ACC112 (cell line): ENCODE data around the gene LCN2.

Source experiments
- H2AFZ ChIP-seq: fragments of 200-600 bp; sonication (generic); one replicate; pipeline ENCODE4 v1.6.0; 2017; ENCODE audit warnings: antibody characterized with exemption, low read length; ENCODE audit not compliant: unreplicated experiment
- H3K27ac ChIP-seq: fragments of 200-600 bp; sonication (generic); 2 replicates; pipeline ENCODE4 v1.5.1; 2014; ENCODE audit warnings: low read depth, mild to moderate bottlenecking, antibody characterized with exemption, low read length, moderate library complexity
- H3K27me3 ChIP-seq: fragments of 200-600 bp; sonication (generic); 2 replicates; pipeline ENCODE4 v1.6.1; 2014; ENCODE audit warnings: mild to moderate bottlenecking, antibody characterized with exemption, low read length, moderate library complexity, mixed read lengths; ENCODE audit not compliant: insufficient read depth
- H3K36me3 ChIP-seq: fragments of 200-600 bp; sonication (generic); 2 replicates; pipeline ENCODE4 v1.6.1; 2016; ENCODE audit warnings: mild to moderate bottlenecking, antibody characterized with exemption, low read length, moderate library complexity, mixed read lengths; ENCODE audit not compliant: insufficient read depth
- H3K4me1 ChIP-seq: fragments of 200-600 bp; sonication (generic); one replicate; pipeline ENCODE4 v1.6.1; 2016; ENCODE audit warnings: low read length, mixed read lengths; ENCODE audit not compliant: insufficient read depth, unreplicated experiment, control insufficient read depth
- H3K4me3 ChIP-seq: fragments of 200-600 bp; sonication (generic); 2 replicates; pipeline ENCODE4 v1.5.1; 2014; ENCODE audit warnings: mild to moderate bottlenecking, low read depth, low read length
- H3K79me2 ChIP-seq: fragments of 200-600 bp; sonication (generic); one replicate; pipeline ENCODE4 v1.6.0; 2016; ENCODE audit warnings: low read length; ENCODE audit not compliant: control insufficient read depth, unreplicated experiment, insufficient read depth

Gene LCN2

GRCh38 chr9:128121924-128122808 is 27.1 kb upstream of the LCN2 start:
- H3K79me2 ChIP-seq: peaks cover 16% of the 10 kb centered on the region
- peaks cover 11% of the 10 kb centered on the region for H3K4me1 ChIP-seq
- no peaks in the 10 kb centered on the region for H3K36me3 ChIP-seq
- no peak overlapping the region for H2AFZ ChIP-seq
- no peaks in the 10 kb centered on the region for H3K27me3 ChIP-seq
- no peak overlapping the region for H3K27ac ChIP-seq
- H3K4me3 ChIP-seq: no peak overlapping the region

GRCh38 chr9:128122809-128123175 is 26.5 kb upstream of the LCN2 start:
- peaks cover 19% of the 10 kb centered on the region for H3K79me2 ChIP-seq
- no peaks in the 10 kb centered on the region for H3K36me3 ChIP-seq
- H3K27me3 ChIP-seq: no peaks in the 10 kb centered on the region
- peaks cover 11% of the 10 kb centered on the region for H3K4me1 ChIP-seq
- H2AFZ ChIP-seq: no peak overlapping the region
- H3K4me3 ChIP-seq: no peak overlapping the region
- H3K27ac ChIP-seq: no peak overlapping the region

GRCh38 chr9:128123451-128124080 is 25.7 kb upstream of the LCN2 start:
- H3K4me1 ChIP-seq: peaks cover 11% of the 10 kb centered on the region
- H3K4me3 ChIP-seq: no peak overlapping the region
- H3K36me3 ChIP-seq: no peaks in the 10 kb centered on the region
- no peaks in the 10 kb centered on the region for H3K27me3 ChIP-seq
- peaks cover 19% of the 10 kb centered on the region for H3K79me2 ChIP-seq
- H2AFZ ChIP-seq: no peak overlapping the region
- H3K27ac ChIP-seq: no peak overlapping the region

DNA sequence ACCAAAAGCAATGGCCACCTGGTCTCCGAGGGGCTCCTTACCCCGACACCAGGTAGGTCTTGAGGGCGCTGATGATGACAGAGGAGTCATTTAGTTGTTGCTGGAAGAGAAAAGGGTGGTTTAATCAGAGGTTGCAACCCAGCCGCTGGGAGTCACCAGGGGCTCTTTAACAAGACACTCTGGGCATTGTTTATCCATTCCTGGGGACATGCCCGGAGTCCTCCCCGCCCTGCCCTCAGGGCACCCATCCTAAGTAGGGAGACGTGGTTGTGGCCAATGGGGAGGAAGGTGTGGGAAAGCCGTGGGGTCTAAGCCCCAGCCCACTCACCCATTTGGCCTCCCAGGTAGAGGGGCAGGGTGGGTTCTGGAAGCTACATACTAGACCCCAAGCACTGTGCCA is 24.8 kb upstream of the LCN2 start:
- H3K4me3 ChIP-seq: no peak overlapping the region
- H3K27me3 ChIP-seq: no peaks in the 10 kb centered on the region
- H3K4me1 ChIP-seq: peaks cover 17% of the 10 kb centered on the region
- H3K36me3 ChIP-seq: no peaks in the 10 kb centered on the region
- H2AFZ ChIP-seq: no peak overlapping the region
- H3K79me2 ChIP-seq: peaks cover 19% of the 10 kb centered on the region
- H3K27ac ChIP-seq: no peak overlapping the region

GRCh38 chr9:128124873-128125579 is 24.2 kb upstream of the LCN2 start:
- peaks cover 17% of the 10 kb centered on the region for H3K4me1 ChIP-seq
- no peak overlapping the region for H3K27ac ChIP-seq
- no peaks in the 10 kb centered on the region for H3K27me3 ChIP-seq
- no peaks in the 10 kb centered on the region for H3K36me3 ChIP-seq
- peaks cover 19% of the 10 kb centered on the region for H3K79me2 ChIP-seq
- no peak overlapping the region for H2AFZ ChIP-seq
- H3K4me3 ChIP-seq: no peak overlapping the region; the same call in 1 of the 2 replicates

DNA sequence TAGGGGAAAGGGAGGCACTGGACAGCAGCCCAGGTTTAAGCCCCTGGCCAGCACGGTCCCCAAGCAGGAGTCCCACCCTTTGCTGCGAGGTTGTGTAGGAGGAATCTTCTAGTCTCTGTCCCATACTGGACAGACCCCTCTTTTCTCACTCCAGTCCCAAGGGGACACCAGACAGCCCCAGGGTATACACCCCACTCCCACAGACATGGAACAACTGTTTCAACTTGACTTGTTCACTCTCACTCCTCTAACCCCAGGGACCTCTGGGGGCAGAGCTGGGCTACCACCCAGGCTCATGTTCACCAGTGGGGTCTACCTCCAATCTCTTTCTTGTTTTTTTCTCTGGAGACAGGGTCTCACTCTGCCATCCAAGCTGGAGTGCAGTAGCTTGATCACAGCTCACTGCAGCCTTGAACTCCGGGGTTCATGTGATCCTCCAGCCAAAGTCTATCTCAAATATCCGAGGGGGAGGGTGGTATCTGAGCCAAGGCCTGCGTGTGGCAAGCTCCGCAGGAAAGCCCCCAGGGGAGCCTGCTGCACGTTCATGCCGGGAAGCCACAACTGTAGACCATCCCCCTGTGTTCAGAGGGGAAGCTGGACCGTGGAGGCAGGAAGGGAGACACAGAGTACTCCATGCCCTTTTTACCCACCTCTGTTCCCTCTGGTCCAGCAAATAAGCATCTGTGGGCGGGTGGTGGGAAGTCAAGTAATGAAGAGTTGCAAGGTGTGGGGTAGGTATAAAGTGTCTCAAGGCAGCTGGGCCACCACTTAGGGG is 23.5 kb upstream of the LCN2 start:
- peak overlapping the region; percentile 94; the same call in 1 of the 2 replicates for H3K4me3 ChIP-seq
- no peaks in the 10 kb centered on the region for H3K27me3 ChIP-seq
- H3K27ac ChIP-seq: no peak overlapping the region

GRCh38 chr9:128127568-128127989 is 21.7 kb upstream of the LCN2 start, which contains the start of gene PTGES2:
Gene PTGES2 (minus strand): TSS chr9:128127729. CDS start chr9:128127717, 12 bp downstream.
- peaks cover 17% of the 10 kb centered on the region for H3K4me1 ChIP-seq
- H3K4me3 ChIP-seq: peak within 1 kb of the TSS; percentile 94
- H2AFZ ChIP-seq: peak within 1 kb of the TSS; percentile 83
- peaks cover 19% of the 10 kb centered on the region for H3K79me2 ChIP-seq
- H3K27me3 ChIP-seq: peaks cover 6% of the 10 kb centered on the region; the same call in 1 of the 2 replicates
- H3K27ac ChIP-seq: peak within 1 kb of the TSS; percentile 80
- H3K36me3 ChIP-seq: no peaks in the 10 kb centered on the region

More for the DNA sequence above, 23.5 kb upstream of the LCN2 start:
- peaks cover 19% of the 10 kb centered on the region for H3K79me2 ChIP-seq
- no peak overlapping the region for H2AFZ ChIP-seq
- H3K4me1 ChIP-seq: peaks cover 17% of the 10 kb centered on the region
- no peaks in the 10 kb centered on the region for H3K36me3 ChIP-seq

- no peaks in the 10 kb centered on the region for H3K36me3 ChIP-seq
Measured at GRCh38 chr9:128127990-128128835, 21.0 kb upstream of the LCN2 start.

DNA sequence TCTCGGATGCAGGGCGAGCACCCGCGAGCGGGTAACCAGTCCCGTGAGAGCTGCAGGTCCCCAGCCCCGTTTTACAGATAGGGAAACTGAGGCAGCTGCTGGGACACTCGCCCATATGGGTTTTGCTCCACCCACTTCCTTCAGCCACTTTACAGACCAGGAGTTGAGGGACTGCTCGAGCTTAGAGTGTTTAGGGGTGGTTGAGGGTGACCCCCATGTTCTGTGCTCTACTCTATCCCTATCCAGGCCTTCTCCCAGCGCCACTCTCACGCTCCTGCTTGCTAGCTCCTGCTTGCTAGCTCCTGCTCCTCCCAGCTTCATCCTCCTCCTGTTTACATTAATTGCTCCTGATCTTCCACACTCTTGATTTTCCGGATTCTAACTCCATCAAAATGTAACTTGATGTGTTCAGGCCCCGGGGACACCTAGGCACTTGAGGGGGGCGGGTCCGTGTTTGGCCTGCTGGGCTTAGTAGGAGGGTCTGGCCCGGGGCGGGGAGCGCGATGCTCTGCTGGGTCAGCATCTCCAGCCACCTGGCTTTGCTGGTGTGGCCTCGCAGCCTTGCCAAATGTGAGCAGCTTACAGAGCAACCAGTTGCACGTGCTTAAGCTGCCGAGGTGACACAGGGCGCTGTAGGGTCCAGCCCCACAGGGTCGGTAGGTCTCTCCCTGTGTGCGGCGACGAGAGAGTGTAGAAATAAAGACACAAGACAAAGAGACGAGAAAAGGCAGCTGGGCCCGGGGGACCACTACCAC is 20.2 kb upstream of the LCN2 start:
- H3K79me2 ChIP-seq: peaks cover 19% of the 10 kb centered on the region
- peaks cover 21% of the 10 kb centered on the region for H3K27me3 ChIP-seq
- peak overlapping the region; percentile 94 for H3K4me3 ChIP-seq
- H3K4me1 ChIP-seq: peaks cover 17% of the 10 kb centered on the region
- H3K36me3 ChIP-seq: no peaks in the 10 kb centered on the region
- H2AFZ ChIP-seq: peak overlapping the region; percentile 83
- no peak overlapping the region for H3K27ac ChIP-seq

More at GRCh38 chr9:128127990-128128835, 21.0 kb upstream of the LCN2 start:
- peak overlapping the region; percentile 94 for H3K4me3 ChIP-seq
- H2AFZ ChIP-seq: peak overlapping the region; percentile 83
- H3K79me2 ChIP-seq: peaks cover 19% of the 10 kb centered on the region
- H3K27ac ChIP-seq: peak overlapping the region; percentile 80
- peaks cover 17% of the 10 kb centered on the region for H3K4me1 ChIP-seq
- H3K27me3 ChIP-seq: peaks cover 13% of the 10 kb centered on the region
